ENCODE results near the gene GPN2.
"Not testable (repeated sequence)": the region's sequence is repeated elsewhere in the genome, so short reads cannot be mapped to it uniquely, and the experiment has no call there.

Gene GPN2

DNA sequence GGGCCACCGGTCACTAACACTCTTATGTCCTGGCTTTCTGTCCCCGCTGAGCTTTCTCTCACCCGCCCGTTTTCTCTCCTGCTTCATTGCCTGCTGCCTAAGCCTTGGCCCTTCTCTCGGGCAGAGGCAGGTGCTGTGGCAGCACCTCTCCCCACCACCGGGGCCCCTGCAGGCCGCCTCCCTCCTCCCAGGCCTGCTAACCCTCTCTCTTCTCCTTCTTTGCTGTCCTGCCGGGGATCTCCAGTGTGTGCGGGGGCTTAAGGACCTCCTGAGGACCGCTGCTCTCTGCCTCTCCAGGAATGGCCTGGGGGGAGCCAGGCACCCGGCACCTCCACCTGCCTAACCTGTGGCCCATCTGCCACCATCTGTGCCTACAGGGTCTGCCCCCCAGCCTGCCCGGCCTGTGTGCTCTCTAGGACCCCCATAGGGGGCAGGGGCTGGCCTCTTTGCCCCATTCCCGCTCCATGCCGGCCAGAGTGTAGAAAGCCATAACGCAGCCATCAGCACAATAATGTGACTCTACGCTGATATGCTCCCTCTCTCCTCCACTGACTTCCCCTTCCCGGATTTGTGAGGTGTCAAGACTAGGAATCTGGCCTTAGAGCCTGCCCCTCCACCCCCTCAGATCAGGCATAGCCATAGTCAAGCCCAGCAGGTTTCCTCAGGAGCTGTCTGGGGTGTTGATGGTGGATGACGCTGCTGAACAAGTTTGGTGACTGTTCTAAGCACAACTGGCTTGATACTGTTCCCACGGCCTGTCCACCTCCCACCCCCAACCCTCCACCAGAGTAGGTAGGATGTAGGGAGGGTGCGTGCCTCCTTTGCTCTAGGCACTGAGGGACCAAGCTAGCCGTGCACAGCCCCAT, 33.2 kb downstream of the GPN2 start:
- no peak for DNase-seq

DNA sequence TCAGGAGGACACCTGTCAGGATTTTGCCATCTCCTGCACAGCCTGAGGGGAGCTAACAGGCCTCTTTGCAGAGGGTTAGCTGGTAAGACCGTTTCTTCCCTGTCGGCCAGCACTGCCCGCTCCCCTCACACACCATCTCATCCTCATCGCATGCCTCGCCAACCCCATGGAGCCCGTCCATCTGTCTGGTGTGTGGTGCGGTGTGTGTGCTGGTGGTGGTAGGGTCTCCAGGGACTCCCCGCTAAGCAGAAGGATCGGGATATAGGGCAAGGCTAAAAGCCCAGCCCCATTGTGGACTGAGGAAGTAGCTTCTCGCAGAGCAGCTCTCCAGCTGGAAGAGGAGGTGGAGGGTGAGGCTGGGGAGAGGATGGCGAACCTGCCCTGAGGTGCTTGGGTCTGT, 33.9 kb downstream of the GPN2 start:
- no peak for DNase-seq

DNA sequence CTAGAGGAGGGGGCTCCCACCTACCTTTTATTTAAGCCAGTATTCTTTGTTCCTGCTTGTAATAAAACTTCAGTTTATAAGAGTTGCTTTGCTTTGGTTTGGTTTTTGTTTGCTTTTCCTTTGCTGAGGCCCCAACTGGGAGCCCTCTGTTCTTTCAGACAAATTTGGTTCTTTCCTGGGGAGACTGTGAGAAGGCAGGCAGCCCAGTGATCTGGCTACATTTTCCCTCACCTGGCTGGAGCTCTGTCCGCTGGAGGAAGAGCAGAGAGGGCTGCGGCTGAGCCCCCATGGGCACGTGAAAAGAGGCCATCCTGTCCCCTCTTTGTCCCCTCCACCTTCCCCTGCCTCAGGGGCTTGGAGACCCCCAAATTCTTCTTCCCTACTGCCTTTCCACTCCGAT, 34.4 kb downstream of the GPN2 start:
- no peak for DNase-seq

DNA sequence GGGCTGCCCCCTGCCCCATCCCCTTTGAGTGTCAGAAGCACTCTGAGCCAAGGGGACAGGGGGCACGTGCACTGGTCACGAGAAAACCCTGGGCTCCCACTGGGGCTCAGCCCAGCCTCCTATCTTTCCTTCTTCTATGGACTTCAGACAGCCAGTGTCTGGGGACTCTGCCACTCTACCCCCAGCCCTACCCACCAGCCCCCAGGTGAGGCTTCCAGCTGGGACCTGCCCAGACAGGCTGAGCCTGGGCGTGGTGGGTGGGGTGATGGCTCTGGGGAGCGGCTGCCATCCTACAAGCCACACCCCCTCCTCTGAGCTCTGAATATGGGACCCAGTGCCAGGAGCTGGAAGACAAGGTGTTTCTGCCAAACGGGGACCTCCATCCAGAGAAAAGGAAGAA, 35.2 kb downstream of the GPN2 start:
- no peak for DNase-seq

DNA sequence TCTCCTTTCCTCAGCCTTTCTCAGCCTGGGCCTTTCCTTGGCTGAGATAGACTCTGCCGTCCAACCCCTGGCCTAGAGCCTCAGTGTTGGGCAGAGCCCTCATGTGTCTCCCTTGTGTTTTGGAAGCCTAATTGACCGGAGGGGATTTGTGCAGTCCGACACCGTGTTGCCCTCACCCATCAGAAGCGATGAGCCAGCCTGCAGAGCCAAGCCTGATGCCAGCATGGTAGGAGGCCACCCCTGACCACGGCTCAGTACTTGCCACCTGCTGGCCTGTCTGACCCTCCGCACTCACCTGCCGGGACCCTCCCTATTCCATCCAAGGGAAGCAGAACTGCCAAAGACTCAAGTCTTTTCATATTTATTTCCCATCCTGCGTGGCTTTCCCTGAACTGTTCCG, 36.5 kb downstream of the GPN2 start:
- DNase-seq, result no peak

DNA sequence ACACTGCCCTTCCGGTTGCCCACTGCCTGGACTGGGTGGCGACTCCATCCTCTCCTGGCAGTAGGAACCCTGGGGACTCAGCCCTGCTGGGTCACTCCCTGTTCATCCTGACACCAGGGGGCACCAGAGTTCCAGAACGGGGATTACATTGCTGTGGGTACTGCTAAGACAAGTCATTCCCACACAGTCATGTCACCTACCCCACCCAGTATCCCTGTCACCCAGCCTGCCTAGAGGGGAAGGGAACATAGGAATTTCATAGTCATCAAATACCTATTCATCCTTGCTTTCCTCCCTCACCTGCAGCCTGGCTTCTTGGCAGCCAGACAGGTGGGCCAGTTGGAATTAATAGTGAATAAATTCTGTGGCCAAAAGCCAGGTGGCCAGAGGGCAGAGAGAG, 36.9 kb downstream of the GPN2 start:
- peak; percentile 72 for DNase-seq

DNA sequence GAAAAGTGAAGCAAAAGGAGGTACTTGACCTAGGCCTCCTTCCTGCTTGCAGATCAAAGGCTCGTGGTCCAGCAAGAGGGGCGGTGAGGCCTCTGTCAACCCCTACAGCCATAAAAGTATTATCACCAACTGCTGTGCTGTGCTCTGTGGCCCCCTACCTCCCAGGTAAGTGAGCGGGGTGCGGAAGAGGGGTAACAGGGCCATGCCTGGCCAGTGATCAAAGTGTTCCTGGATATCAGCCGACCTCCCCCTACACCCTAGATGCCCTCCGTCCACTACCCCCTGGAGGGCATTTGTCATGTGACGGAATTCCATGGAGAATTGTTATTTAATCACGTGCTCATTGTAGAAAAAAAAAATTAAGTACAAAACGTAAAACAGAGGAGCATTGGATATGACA, 37.4 kb downstream of the GPN2 start:
- no peak for DNase-seq

DNA sequence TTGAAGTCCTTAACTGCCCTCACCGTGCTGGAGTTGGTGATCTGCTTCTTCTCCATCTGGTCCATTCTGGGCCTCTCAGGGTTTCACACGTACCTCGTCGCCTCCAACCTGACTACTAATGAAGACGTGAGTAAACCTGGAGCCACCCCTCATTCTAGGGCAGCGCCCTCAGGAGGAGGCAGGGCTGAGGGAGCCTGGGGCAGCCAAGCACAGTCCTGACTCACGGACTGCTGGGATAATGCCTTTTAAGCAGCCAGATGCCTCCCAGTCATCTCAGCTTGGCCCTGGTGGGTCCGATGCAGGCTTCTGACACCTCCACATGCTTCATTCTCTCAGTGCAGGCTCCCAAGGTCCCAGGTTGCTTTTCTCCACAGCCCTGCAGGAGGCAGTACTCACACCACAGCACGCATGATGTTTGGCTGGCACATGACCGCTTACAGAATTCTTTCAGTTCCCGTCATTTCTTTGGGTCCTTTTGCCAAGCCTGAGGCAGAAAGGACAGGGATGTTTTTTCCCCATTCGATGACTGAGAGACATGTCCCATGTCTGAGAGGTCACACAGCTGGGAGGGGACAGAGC, 38.9 kb downstream of the GPN2 start:
- no peak for DNase-seq

DNA sequence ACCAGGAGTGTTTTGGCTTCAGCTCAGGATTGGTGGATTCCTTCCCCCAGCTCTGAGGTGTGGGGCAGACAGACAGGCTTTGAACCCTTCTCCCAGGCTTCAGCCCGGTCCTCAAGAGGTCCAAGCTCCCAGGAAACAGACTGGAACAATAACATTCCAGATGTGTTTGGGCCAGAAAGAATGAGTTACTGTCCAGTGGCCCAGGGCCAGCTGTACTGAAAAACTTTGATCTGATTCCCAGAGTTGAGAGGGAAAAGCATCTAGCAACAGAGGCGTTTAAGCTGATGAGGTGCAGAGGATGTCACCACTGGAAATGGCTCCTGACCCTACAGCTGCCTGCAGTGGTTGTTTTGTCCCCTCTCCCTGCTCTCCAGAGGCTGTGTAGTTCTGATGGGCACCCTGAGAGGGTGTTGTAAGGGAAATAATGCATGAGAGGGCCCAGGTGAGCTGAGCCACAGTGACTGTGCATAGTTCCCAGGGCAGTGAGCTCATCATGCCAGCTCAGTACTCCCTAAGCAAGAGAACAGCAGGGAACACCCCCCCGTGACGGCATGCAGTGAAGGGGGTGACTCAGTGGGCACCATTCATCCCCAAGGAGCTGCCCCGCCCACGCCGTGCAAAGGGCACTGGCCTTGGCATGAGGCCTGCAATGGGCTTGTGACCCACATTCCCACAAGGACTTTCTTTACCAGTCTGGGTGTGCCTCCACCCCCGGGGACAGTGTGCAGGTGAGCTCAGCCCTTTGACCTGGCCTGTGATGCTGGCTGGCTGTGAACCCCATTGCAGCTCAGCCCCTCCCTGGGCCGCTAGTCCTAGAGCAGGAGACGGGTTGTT, 40.9 kb downstream of the GPN2 start:
- no peak for DNase-seq

DNA sequence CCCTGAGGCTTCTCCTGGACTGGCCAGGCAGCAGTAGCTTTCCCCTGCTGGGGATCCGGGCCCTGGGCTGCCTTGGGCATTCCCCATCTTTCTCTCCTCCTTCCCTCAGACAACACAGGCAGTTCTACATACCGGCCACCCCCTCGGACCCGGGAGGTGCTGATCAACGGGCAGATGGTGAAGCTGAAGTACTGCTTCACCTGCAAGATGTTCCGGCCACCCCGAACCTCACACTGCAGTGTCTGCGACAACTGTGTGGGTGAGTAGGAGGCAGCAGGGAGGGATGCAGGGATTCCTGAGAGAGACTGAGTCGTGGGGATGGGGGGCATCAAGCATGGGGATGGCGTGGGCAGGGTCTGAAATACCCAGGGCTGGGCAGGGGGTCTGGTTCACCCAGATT, 41.6 kb downstream of the GPN2 start:
- no peak for DNase-seq

DNA sequence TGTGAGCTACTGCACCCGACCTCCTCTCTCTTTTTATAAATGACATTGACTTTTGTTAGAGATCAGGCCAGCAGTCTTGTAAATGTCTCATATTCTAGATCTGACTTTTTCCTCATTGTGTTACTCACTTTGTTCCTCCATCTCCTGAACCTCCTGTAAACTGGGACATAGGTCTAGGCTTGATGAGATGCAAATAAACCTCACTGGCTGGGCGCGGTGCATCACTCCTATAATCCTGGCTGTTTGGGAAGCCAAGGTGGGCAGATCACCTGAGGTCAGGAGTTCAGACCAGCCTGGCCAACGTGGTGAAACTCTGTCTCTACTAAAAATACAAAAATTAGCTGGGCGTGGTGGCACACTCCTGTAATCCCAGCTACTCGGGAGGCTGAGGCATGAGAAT, 42.3 kb downstream of the GPN2 start:
- not testable (repeated sequence) for DNase-seq

DNA sequence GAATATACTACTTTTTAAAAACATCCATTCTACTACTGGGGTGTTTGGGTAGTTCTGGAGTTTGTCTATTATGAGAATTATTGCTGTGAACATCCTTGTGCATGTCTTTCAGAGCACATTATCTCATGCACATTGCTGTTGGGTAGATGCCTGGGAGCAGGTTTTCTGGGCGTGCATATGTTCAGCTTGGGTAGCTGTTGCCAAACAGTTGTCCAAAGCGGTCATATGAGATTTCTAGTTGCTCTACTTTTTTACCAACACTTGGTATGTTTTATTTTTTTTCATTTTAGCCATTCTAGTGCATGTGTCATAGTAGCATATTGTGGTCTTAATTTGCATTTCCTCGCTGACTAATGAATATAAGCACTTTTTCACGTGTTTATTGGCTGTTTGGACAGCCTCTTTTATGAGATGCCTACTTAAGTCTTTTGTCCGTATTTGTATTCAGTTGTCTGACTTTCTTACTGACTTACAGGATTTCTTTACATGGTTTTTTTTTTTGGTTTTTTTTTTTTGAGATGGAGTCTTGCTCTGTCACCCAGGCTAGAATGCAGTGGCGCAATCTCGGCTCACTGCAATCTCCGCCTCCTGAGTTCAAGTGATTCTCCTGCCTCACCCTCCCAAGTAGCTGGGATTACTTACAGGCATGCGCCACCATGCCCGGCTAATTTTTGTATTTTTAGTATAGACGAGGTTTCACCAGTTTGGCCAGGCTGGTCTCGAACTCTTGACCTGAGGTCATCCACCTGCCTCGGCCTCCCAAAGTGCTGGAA, 45.5 kb downstream of the GPN2 start:
- no peak for DNase-seq

DNA sequence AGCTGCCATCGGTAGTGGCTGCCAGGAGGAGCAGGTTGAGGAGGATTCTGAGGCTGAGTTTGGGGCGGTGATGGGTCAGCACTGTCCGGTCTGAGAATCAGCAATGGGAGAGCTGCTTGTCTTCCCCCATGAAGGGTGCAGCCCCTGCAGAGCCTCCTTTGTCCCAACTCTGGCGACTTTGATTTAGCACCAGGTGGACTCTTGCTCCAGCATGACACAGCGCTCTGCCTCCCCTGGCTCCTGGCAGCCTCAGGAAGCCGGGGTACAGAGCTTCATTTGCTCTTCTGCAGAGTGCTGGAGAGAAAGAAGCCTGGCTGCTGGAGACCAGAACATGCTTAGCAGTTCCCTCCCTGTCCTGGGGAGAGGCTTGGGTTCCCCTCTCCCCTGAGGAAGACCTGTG, 50.3 kb downstream of the GPN2 start:
- no peak for DNase-seq

DNA sequence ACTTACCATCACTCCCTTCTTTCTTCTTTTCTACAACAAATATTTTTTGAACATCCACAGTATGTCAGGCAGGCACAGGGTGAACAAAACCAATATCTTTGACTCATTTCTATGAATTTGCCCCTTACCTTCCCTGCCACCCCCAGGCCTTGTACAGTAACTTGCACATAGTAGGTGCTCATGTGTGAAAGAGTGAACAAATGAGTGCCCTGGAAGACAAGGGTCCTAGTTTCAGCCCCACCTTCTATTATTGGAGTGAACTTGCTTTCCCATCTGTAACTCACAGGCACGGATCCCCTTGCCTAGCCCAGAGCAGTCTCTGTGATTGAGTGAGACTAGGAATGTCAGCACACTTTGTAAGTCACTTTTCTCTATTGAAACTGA, 50.8 kb downstream of the GPN2 start:
- no peak for DNase-seq

DNA sequence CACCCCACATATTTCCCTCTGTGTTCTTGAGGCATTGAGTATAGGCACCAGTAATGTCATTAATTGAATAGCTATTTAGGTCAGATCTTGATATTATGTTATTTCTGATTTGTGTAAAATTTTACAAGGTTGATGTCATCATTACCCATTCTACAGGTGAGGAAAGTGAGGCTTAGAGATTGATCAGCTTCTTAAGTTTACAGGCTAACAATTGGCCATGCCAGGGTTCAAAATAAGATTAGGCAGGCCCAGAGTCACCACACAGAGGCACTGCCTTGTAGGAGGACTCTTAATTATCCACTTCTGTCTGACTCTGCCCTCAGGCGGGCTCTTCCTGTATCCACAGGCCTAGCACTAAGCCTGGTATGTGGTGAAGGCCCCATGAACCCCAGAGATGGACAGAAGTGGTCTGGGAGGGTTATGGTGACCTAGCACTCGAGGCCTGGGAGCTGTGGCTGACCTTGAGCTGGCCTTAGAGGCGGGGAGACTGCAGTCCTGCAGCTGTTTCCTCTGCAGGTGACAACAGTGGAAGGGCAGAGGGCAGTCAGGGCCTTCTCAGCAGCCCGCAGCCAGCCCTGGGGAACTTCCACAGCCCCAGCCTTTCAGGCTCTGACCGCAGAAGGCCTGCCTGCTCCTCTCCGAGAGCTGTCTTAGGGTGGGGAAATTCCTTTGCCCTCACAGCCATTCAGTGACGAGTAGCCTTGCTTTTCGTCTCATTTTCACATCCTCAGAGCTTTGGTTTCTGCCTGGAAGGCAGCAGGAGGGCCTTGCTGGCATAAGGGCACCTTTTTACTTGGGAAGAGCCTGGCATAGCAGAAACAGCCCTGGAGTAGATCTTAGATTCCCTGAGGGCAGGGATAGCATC, 51.4 kb downstream of the GPN2 start:
- no peak for DNase-seq

DNA sequence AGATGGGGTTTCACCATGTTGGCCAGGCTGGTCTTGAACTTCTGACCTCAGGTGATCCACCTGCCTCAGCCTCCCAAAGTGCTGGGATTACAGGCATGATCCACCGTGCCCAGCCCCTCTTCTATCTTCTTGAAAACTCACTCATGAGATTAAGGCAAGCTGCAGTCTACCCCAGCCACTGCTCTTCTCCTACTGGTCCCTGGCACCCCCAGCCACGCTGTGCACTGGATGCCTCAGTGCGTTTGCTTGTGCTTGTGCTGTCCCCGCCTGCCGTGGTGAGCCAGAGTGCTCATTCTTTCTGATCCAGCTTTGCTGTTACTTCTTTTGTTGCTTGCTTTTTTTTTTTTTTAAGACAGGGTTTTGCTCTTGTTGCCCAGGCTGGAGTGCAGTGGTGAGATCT, 52.4 kb downstream of the GPN2 start:
- not testable (repeated sequence) for DNase-seq

DNA sequence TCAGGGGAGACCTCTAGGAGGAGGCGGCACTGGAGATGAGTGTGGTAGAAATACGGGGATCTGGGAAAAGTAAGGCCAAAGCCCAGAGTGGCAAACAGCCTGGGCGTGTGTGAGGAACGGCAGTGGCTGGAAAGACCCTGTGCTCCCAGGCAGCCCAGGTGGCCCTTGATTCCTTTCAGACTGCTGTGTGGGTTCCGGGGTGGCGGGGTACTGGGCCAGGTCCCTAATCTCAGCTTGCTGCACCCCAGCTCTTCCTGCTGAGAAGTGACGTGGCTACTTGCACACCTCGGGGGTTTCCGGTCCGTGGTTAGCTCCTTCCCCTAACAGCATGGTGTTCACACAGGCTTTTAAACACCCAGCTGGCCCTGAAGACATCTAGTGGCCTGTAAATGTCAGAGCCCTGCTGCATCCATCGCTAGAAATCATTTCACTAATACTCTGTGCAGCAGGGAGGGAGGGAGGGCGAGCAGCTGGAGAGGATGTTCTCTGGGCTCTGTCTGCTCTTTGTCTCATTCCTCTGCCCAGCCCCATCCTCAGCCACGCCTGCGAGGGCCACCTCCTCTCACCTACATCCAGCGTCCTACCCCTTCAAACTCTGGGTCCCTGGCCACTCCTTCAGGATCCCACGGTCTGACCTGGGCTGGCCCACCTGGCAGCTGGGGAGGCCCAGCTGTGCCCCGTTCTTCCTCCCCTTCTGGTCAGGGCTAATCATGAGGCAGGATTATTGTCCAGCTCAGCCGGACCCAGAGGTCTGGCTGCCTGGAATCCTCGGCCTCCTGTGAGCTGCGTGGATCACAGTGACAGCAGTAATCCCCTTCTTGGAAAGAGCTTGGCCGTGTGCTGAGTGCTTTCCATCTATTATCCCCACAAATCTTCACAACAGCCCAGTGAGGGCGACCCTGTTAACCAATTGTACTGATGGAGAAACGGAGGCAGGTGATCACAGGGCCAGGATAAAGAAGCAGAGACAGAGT, 56.4 kb downstream of the GPN2 start:
- DNase-seq, result no peak

DNA sequence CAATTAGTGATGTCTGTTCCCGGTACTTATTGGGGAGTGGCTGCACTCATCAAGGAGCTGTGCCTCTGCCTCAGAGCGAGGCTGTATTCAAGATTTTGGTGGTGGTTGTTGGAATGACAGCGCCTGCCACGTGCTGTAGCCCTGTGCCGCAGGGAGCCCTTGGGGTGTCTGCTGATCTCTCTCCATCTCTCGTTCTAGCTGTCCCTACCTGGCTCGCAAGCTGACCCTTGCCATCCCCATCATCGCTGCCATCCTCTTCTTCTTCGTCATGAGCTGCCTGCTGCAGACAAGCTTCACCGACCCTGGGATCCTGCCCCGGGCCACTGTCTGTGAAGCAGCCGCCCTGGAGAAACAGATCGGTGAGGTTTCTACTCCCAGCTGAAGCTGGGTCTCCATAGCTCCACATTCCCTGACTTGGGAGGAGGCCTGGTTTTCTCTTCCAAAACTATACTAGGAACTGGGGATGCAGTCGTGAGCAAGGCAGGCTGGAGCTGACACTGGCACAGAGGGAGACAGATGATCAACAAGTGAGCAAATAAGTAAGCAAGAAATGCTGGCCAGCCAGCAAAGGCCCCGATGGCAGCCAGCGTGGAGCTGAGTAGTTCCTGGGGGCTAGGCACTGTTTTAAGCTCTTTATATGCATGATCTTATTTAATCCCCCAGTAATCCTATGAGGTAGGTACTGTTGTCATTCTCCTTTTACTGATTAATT, 57.7 kb downstream of the GPN2 start:
- no peak for DNase-seq

DNA sequence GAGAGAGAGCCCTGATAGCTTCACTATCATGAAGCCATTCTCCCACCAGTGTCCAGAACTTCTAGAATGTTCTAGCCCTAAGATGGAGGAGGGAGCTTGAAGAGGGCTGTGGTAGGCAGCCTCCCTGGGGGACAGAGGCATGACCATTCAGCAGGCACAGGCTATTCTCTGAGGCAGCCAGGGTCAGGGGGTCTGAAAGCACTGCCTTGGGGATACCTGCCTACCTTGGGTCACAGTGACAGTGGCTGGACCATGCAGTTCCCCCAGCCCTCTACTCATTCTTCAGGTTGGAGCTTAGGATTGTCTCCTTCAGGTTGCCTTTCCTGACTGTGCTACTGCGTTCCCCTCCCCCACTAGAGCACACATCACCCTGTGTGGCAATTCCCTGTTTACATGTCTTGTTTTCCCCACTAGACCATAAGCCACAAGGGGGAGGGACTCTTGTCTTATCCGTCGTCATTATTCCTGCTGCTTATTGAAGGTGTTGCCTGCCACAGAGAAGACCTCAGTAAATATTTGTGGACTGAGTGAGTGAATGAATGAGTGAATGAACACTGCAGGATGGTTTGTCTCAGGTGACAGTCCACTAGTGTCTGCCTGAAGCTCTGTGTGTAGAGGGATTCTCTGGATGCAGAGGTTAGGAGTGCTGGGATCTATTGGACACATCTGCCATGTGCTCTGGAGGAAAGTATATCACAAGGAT, 58.4 kb downstream of the GPN2 start:
- no peak for DNase-seq

DNA sequence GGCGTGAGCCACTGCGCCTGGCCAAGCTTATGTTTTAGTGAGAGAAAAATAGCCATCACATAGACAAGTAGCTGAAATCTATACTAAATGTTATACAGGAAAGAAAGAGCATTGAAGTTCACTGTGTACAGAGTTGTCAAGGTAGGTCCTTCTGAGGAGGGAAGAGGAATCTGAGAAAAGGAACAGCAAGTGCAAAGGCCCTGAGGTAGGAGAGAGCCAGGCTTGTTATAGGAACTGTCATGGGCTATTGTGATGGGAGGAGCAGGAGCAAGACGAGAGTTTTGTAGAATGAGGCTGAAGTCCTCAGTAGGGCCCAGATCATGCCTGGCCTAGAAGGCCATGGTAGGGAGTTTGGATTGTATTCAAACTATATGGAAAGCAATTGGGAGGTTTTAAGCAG, 59.0 kb downstream of the GPN2 start:
- no peak for DNase-seq
